ENCODE data around the gene DCAF16. TPM values are rescaled to one million over a fixed set of nuclear protein-coding genes. Genes with fewer than 3 reads are reported as not detected.

Gene DCAF16
- polyA plus RNA-seq, 12 donors, result 18.9 to 59.0 (median 33.9) TPM; not detected in 1

Other genes with a start within 250 kb of the DCAF16 start
- 10 to 100 TPM in 11 of 12 donors, not detected in 1; 37.7 to 54.0 (median 45.7) TPM for gene LAP3, start 233.6 kb downstream of the DCAF16 start, polyA plus RNA-seq (ENCODE audit: insufficient read length in 12 of 12)
- gene MED28, start 196.1 kb downstream of the DCAF16 start, polyA plus RNA-seq (ENCODE audit: insufficient read length in 12 of 12), result 10 to 100 TPM; 24.9 to 95.0 (median 30.9) TPM
- gene FAM184B, start 29.1 kb downstream of the DCAF16 start, polyA plus RNA-seq (ENCODE audit: insufficient read length in 12 of 12), result 1 to 10 TPM in 10 of 12 donors, not detected in 2; 1.8 to 8.3 (median 5.1) TPM
- 10 to 100 TPM in 10 of 12 donors, 1 to 10 TPM in 1, not detected in 1; 8.1 to 24.6 (median 17.3) TPM for gene NCAPG, start 222 bp upstream of the DCAF16 start, polyA plus RNA-seq (ENCODE audit: insufficient read length in 12 of 12)
- gene LCORL, start 211.0 kb upstream of the DCAF16 start, polyA plus RNA-seq (ENCODE audit: insufficient read length in 12 of 12), result 10 to 100 TPM in 11 of 12 donors, not detected in 1; 10.4 to 14.7 (median 12.4) TPM

Data from muscle of arm (tissue), 12 donors.